GM12878 (cell line): ENCODE results near the gene GSE1. TPM values are rescaled to one million over a fixed set of nuclear protein-coding genes. Genes with fewer than 3 reads are reported as not detected.

Source experiments
- ATAC-seq: fragments of 200-7000 bp; cut with Tn5 transposase; 3 replicates; pipeline ENCODE4 v1.9.1; 2020; ENCODE audit warnings: mild to moderate bottlenecking, moderate library complexity
- BruUV-seq: library from RNA; stranded (reverse); fragments of 400-500 nt; replicated peaks from 2 replicates; lab custom pipeline; 2021; lab: Mats Ljungman, UMichigan
- CTCF ChIA-PET: fragments of 300-600 bp; sonication (Branson Sonifier 250); formaldehyde crosslinking; extraction: SDS; loops from one replicate; lab custom pipeline; 2021; ENCODE audit warnings: inconsistent platforms; lab: Yijun Ruan, JAX
- POLR2A ChIA-PET: fragments of 350-600 bp; formaldehyde crosslinking; extraction: SDS; loops from one replicate; lab custom pipeline; 2021; ENCODE audit warnings: inconsistent platforms; lab: Charles Lee
- RAD21 ChIA-PET: fragments of 300-600 bp; sonication (Branson Sonifier 250); formaldehyde crosslinking; loops from one replicate; lab custom pipeline; 2023; ENCODE audit warnings: antibody characterized with exemption; ENCODE audit not compliant: unreplicated experiment; lab: Charles Lee
- SMC1A ChIA-PET: fragments of 300-600 bp; sonication (Branson Sonifier 250); formaldehyde crosslinking; loops from one replicate; lab custom pipeline; 2023; ENCODE audit not compliant: unreplicated experiment, uncharacterized antibody; lab: Charles Lee
- DNase-seq: peaks from one replicate; pipeline ENCODE4 v3.0.0-alpha.2; 2011; ENCODE audit warnings: low read depth, low spot score
- FAIRE-seq: peaks from 3 replicates; lab custom pipeline; 2011; peaks lifted over from hg19 to GRCh38; lab: Jason Lieb, UNC
- H2AFZ ChIP-seq: 2 replicates; pipeline ENCODE4 v1.6.0; 2011; ENCODE audit warnings: low read depth, low read length, control low read depth; ENCODE audit not compliant: control insufficient read depth
- H3K27ac ChIP-seq: 2 replicates; pipeline ENCODE4 v1.5.1; 2011; ENCODE audit warnings: control low read depth; ENCODE audit not compliant: control insufficient read depth, insufficient read depth
- H3K27me3 ChIP-seq, 2 experiments: replicated peaks in 1 of 2; 2 replicates each; pipeline versions ENCODE4 v1.6.0 to v1.6.1; 2011; ENCODE audit warnings: low read length in 1 of 2; ENCODE audit not compliant: control insufficient read depth in 2 of 2, insufficient read depth in 2 of 2
- H3K36me3 ChIP-seq, 2 experiments: 2 replicates each; pipeline ENCODE4 v1.5.1; 2011; ENCODE audit warnings: low read length in 1 of 2; ENCODE audit not compliant: control insufficient read depth in 2 of 2, insufficient read depth in 2 of 2
- H3K4me1 ChIP-seq: 2 replicates; pipeline ENCODE4 v1.6.1; 2011; ENCODE audit warnings: mild to moderate bottlenecking, low read length, moderate library complexity, mixed read lengths; ENCODE audit not compliant: control insufficient read depth, insufficient read depth
- H3K4me2 ChIP-seq: 2 replicates; pipeline ENCODE4 v1.6.0; 2011; ENCODE audit warnings: control low read depth; ENCODE audit not compliant: control insufficient read depth, insufficient read depth
- H3K4me3 ChIP-seq: fragments of 200-600 bp; sonication (generic); 2 replicates; pipeline ENCODE4 v1.5.1; 2016
- H3K79me2 ChIP-seq: 2 replicates; pipeline ENCODE4 v1.6.0; 2011; ENCODE audit warnings: low read length; ENCODE audit not compliant: control insufficient read depth, insufficient read depth
- H3K9ac ChIP-seq: 2 replicates; pipeline ENCODE4 v1.8.0; 2011; ENCODE audit warnings: low read length, control low read depth, mixed read lengths; ENCODE audit not compliant: control insufficient read depth, insufficient read depth
- H3K9me3 ChIP-seq: replicated peaks from 3 replicates; pipeline ENCODE4 v1.5.1; 2011; ENCODE audit warnings: mild to moderate bottlenecking, low read length; ENCODE audit not compliant: control insufficient read depth, insufficient read depth
- H4K20me1 ChIP-seq: 2 replicates; pipeline ENCODE4 v1.6.0; 2011; ENCODE audit not compliant: control insufficient read depth, insufficient read depth
- BCL11A ChIP-seq: IDR thresholded peaks from 2 replicates; pipeline ENCODE4 v1.6.1; 2011; ENCODE audit warnings: low read depth, low read length
- CHD1 ChIP-seq: IDR thresholded peaks from 2 replicates; pipeline ENCODE4 v1.6.1; 2012; ENCODE audit warnings: low read depth, low read length, improper control_type of control experiment
- EGR1 ChIP-seq, 2 experiments: IDR thresholded peaks; 1 replicate in 1 of 2; 2 replicates in 1 of 2; pipeline ENCODE4 v1.6.1; 2011 to 2012; ENCODE audit warnings: low read depth in 2 of 2, low read length in 2 of 2, borderline replicate concordance in 1 of 2, mild to moderate bottlenecking in 1 of 2, moderate library complexity in 1 of 2
- ETV6 ChIP-seq, 2 experiments: fragments of 450-650 bp in 1 of 2; IDR thresholded peaks in 1 of 2; conservative IDR thresholded peaks in 1 of 2; 2 replicates each; pipeline ENCODE4 v1.6.1; 2014; ENCODE audit warnings: antibody characterized with exemption in 1 of 2, borderline replicate concordance in 1 of 2, low read depth in 1 of 2, mild to moderate bottlenecking in 1 of 2, moderate library complexity in 1 of 2
- EZH2 ChIP-seq: IDR thresholded peaks from 2 replicates; pipeline ENCODE4 v1.6.1; 2012; ENCODE audit warnings: low read depth, mild to moderate bottlenecking, control low read depth, inconsistent platforms, low read length, borderline replicate concordance; ENCODE audit not compliant: control insufficient read depth
- LARP7 ChIP-seq: fragments of 450-650 bp; IDR thresholded peaks from 2 replicates; pipeline ENCODE4 v1.6.1; 2017; ENCODE audit warnings: mild to moderate bottlenecking
- NFYA ChIP-seq: IDR thresholded peaks from 2 replicates; pipeline ENCODE4 v1.6.1; 2011; ENCODE audit warnings: low read depth, mild to moderate bottlenecking, low read length, improper control_type of control experiment, borderline replicate concordance
- NR2C2 ChIP-seq: IDR thresholded peaks from 2 replicates; pipeline ENCODE4 v1.6.1; 2011; ENCODE audit warnings: borderline replicate concordance, low read depth; ENCODE audit not compliant: control insufficient read depth, insufficient read length
- PBX3 ChIP-seq: IDR thresholded peaks from 2 replicates; pipeline ENCODE4 v1.6.1; 2011; ENCODE audit warnings: mild to moderate bottlenecking, low read depth, low read length, moderate library complexity; ENCODE audit not compliant: insufficient replicate concordance
- PML ChIP-seq: IDR thresholded peaks from 2 replicates; pipeline ENCODE4 v1.6.1; 2012; ENCODE audit warnings: low read length, inconsistent platforms
- POU2F2 ChIP-seq: IDR thresholded peaks from 3 replicates; pipeline ENCODE4 v1.6.1; 2011; ENCODE audit warnings: low read depth, mild to moderate bottlenecking, low read length, borderline replicate concordance
- SMAD1 ChIP-seq: fragments of 450-650 bp; IDR thresholded peaks from 2 replicates; pipeline ENCODE4 v1.6.1; 2018; ENCODE audit warnings: mild to moderate bottlenecking, low read depth; ENCODE audit not compliant: partially characterized antibody
- SP1 ChIP-seq: IDR thresholded peaks from one replicate; pipeline ENCODE4 v1.6.1; 2011; ENCODE audit warnings: low read depth, low read length
- SREBF2 ChIP-seq: IDR thresholded peaks from 2 replicates; pipeline ENCODE4 v1.6.1; 2012; ENCODE audit warnings: mild to moderate bottlenecking, low read length
- ZNF217 ChIP-seq: fragments of 450-650 bp; IDR thresholded peaks from 2 replicates; pipeline ENCODE4 v1.6.1; 2017; ENCODE audit warnings: antibody characterized with exemption, mild to moderate bottlenecking
- ZNF274 ChIP-seq: IDR thresholded peaks from one replicate; pipeline ENCODE4 v1.8.0; 2011; ENCODE audit not compliant: insufficient read length, insufficient read depth
- ZNF592 ChIP-seq: fragments of 450-650 bp; IDR thresholded peaks from 2 replicates; pipeline ENCODE4 v1.6.1; 2017; ENCODE audit warnings: mild to moderate bottlenecking, moderate library complexity
- WGBS: methylation state at CpG from one replicate; pipeline ENCODE4 v1.1.6; 2016; ENCODE audit warnings: low lambda C conversion rate; ENCODE audit not compliant: insufficient replicate concordance, insufficient coverage; ENCODE audit errors: missing lambda C conversion rate; 5-methylcytosine and 5-hydroxymethylcytosine counted together
- in situ Hi-C: fragments of 300-500 bp; cut with MboI; formaldehyde crosslinking; loops from 9 replicates; pipeline ENCODE4 v1.14.3; 2018; ENCODE audit warnings: mixed read lengths
- intact Hi-C: fragments of 100-400 bp; cut with micrococcal nuclease; formaldehyde crosslinking; loops from one replicate; pipeline ENCODE4 v1.14.2; 2022; ENCODE audit not compliant: unreplicated experiment
- polyA plus RNA-seq, 11 experiments: library from polyadenylated mRNA; depleted of rRNA in 4 of 11; unstranded in 6 of 11; stranded (reverse) in 5 of 11; fragments of >200 nt; fragmentation: Nextera tagmentation in 4 of 11; fragmentation: Illumina TruSeq in 1 of 11; extraction: Ambion mirVana in 4 of 11; extraction: Trizol in 1 of 11; gene quantifications; 1 replicate in 1 of 11; 2 replicates in 10 of 11; pipeline versions ENCODE4 v1.2.1 to v1.2.3, GENCODE V29; 2011 to 2016; ENCODE audit warnings: inconsistent platforms in 2 of 11, missing spikeins in 2 of 11, low read depth in 1 of 11
- total RNA-seq, 4 experiments: library from RNA; depleted of rRNA in 3 of 4; stranded (reverse); fragments of >200 nt in 3 of 4; fragmentation: Illumina TruSeq in 1 of 4; extraction: Trizol in 1 of 4; gene quantifications; 2 replicates each; pipeline versions ENCODE4 v1.2.1 to v1.2.3, GENCODE V29; 2013 to 2021

The GSE1 gene
- total and polyA plus RNA-seq, 10 of the 15 experiments (the other 5 are each of a cell fraction or from before 2014, with no cell fraction given) = 4.6 to 58.7 (median 18.2) TPM

- no peak for TF ChIP-seq SMAD1
- TF ChIP-seq, all 136 proteins: peak for 0
These were observed 25.7 kb downstream of the GSE1 start (continued) for GRCh38 chr16:85638695-85639409.

GRCh38 chr16:85639529-85640253 lies 26.6 kb downstream of the GSE1 start:
- ChIA-PET POLR2A (no interaction called here), RAD21 (no interaction called here), SMC1A (no interaction called here), CTCF (no interaction called here)
- no peak overlapping the region for H3K27ac ChIP-seq
- H2AFZ ChIP-seq = no peak overlapping the region
- H3K4me3 ChIP-seq = no peak overlapping the region
- H3K27me3 ChIP-seq = no peaks in the 10 kb centered on the region
- intact Hi-C loops = no loop called here
- no peak for FAIRE-seq
- DNase-seq = no peak
- no peak for ATAC-seq
- in situ Hi-C loops = no loop called here
- no peaks in the 10 kb centered on the region; the same call in none of the 2 replicates for H3K79me2 ChIP-seq
- H3K9ac ChIP-seq = no peak overlapping the region
- TF ChIP-seq SP1 = no peak
- TF ChIP-seq PML = no peak
- no peak for TF ChIP-seq BCL11A
- no peak for TF ChIP-seq LARP7
- no peak for TF ChIP-seq PBX3
- TF ChIP-seq ZNF274 = no peak
- TF ChIP-seq EGR1 (IDR thresholded peaks at IDR 0.05; ENCODE audit: borderline replicate concordance in 1 of 2, low read depth in 2 of 2, low read length in 2 of 2) = no peak
- no peak for TF ChIP-seq EZH2
- TF ChIP-seq NR2C2 = no peak
- TF ChIP-seq CHD1 = no peak
- no peak for TF ChIP-seq ZNF592
- no peak for TF ChIP-seq NFYA
- no peak for TF ChIP-seq POU2F2
- no peak for TF ChIP-seq SREBF2
- TF ChIP-seq ETV6 (conservative IDR thresholded peaks at IDR 0.05 in 1 of 2, IDR thresholded peaks at IDR 0.05 in 1 of 2; ENCODE audit: borderline replicate concordance in 1 of 2, low read depth in 1 of 2) = no peak
- no peak for TF ChIP-seq ZNF217
- no peaks in the 10 kb centered on the region for H3K9me3 ChIP-seq
- H3K4me2 ChIP-seq = no peak overlapping the region
- WGBS = 88% methylated on average over 21 of the region's 35 CpGs
- no TSS peak for BruUV-seq
- H4K20me1 ChIP-seq = no peaks in the 10 kb centered on the region; the same call in 1 of the 2 replicates
- H3K36me3 ChIP-seq = peaks cover 0 to 29% of the 10 kb centered on the region in 2 experiments; a peak in 3 of 4 replicates
- H3K4me1 ChIP-seq = no peaks in the 10 kb centered on the region
